Gastroesophageal sphincter (tissue), 4 donors: Measurements from ENCODE around the gene SMIM33. TPM values are rescaled to one million over a fixed set of nuclear protein-coding genes. Genes with fewer than 3 reads are reported as not detected.
"Not testable (repeated sequence)": the region's sequence is repeated elsewhere in the genome, so short reads cannot be mapped to it uniquely, and the experiment has no call there.

ENCODE experiments used
- ATAC-seq: fragments of 150-250 bp; one replicate; pipeline ENCODE4 v1.9.1; 2016; ENCODE audit warnings: mild to moderate bottlenecking, moderate library complexity
- H3K27ac ChIP-seq, 4 donors: fragments of 200-600 bp; sonication (generic) in 3 of 4; 1 replicate in 3 of 4; 2 replicates in 1 of 4; pipeline ENCODE4 v1.5.1; 2016 to 2019
- H3K27me3 ChIP-seq: fragments of 200-600 bp; sonication (generic); one replicate; pipeline ENCODE4 v1.5.1; 2019
- H3K36me3 ChIP-seq, 2 donors: fragments of 200-600 bp; sonication (generic); one replicate each; pipeline ENCODE4 v1.5.1; 2019; ENCODE audit warnings: control low read depth in 1 of 2
- H3K4me1 ChIP-seq, 3 donors: fragments of 200-600 bp; sonication (generic); 1 replicate in 2 of 3; 2 replicates in 1 of 3; pipeline ENCODE4 v1.5.1; 2016 to 2019; ENCODE audit warnings: control low read depth in 2 of 3
- H3K4me3 ChIP-seq, 2 donors: fragments of 200-600 bp; sonication (generic); one replicate each; pipeline ENCODE4 v1.5.1; 2019; ENCODE audit warnings: mild to moderate bottlenecking in 1 of 2, moderate library complexity in 1 of 2
- H3K9me3 ChIP-seq, 3 donors: fragments of 200-600 bp; sonication (generic); one replicate each; pipeline ENCODE4 v1.5.1; 2017 to 2019; ENCODE audit warnings: control low read depth in 2 of 3
- CTCF ChIP-seq, 4 experiments: fragments of 200-600 bp in 2 of 4; fragments of 450-650 bp in 2 of 4; sonication (generic) in 1 of 4; IDR thresholded peaks; one replicate each; pipeline ENCODE4 v1.5.1; 2017 to 2019; ENCODE audit warnings: antibody characterized with exemption in 4 of 4, mild to moderate bottlenecking in 2 of 4, moderate library complexity in 2 of 4
- EP300 ChIP-seq: sonication (generic); formaldehyde crosslinking; IDR thresholded peaks from one replicate; pipeline ENCODE4 v1.6.1; 2017; ENCODE audit warnings: antibody characterized with exemption, mild to moderate bottlenecking
- POLR2A ChIP-seq, 2 donors: fragments of 450-650 bp; IDR thresholded peaks; one replicate each; pipeline ENCODE4 v1.6.1; 2017; ENCODE audit warnings: antibody characterized with exemption in 2 of 2, mild to moderate bottlenecking in 2 of 2, moderate library complexity in 1 of 2
- POLR2AphosphoS5 ChIP-seq: sonication (generic); formaldehyde crosslinking; IDR thresholded peaks from one replicate; pipeline ENCODE4 v1.6.1; 2017; ENCODE audit warnings: antibody characterized with exemption
- WGBS, 2 donors: methylation state at CpG; one replicate each; pipeline ENCODE4 v1.1.5; 2018; ENCODE audit warnings: low coverage in 1 of 2; 5-methylcytosine and 5-hydroxymethylcytosine counted together
- total RNA-seq, 4 donors: library from RNA; depleted of rRNA; stranded (reverse); fragments of >200 nt; gene quantifications; one replicate each; pipeline ENCODE4 v1.1.0, GENCODE V29; 2016

SMIM33 gene
- total RNA-seq, 4 donors from 2014 or later = not detected

GRCh38 chr5:139431706-139432105, 39.1 kb upstream of the SMIM33 start:
- 64 to 100% methylated on average over 1 of the region's 1 CpG for WGBS, 2 donors
- H3K36me3 ChIP-seq = peaks cover 0 to 85% of the 10 kb centered on the region in 2 donors
- TF ChIP-seq CTCF (IDR thresholded peaks at IDR 0.05) (no peak), POLR2A (IDR thresholded peaks at IDR 0.05) (no peak), EP300 (no peak)

DNA sequence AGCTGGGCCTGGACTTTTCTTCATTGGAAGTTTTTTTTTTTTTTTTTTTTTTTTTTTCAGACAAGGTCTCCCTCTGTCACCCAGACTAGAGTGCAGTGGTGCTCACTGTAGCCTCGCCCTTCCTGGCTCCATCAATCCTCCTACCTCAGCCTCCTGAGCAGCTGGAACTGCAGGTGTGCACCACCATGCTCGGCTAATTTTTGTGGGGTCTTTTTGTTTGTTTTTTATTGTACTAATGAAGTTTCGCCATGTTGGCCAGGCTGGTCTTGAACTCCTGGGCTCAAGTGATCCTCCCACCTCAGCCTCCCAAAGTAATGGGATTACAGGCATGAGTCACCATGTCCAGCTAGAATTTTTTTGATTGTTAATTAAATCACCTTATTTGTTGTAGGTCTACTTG, 35.1 kb upstream of the SMIM33 start:
- H3K27me3 ChIP-seq = no peaks in the 10 kb centered on the region
- WGBS, 2 donors = 93 to 94% methylated on average over 2 to 3 of the region's 3 CpGs
- H3K4me3 ChIP-seq = no peak overlapping the region
- H3K4me1 ChIP-seq = peaks cover 0 to 20% (median 4%) of the 10 kb centered on the region in 3 donors
- no peak for ATAC-seq
- TF ChIP-seq POLR2A (IDR thresholded peaks at IDR 0.05) = no peak
- no peak for TF ChIP-seq POLR2AphosphoS5
- no peak for TF ChIP-seq CTCF (IDR thresholded peaks at IDR 0.05)
- TF ChIP-seq EP300 = no peak
- peaks cover 0 to 59% of the 10 kb centered on the region in 2 donors for H3K36me3 ChIP-seq
- no peak overlapping the region for H3K27ac ChIP-seq
- H3K9me3 ChIP-seq = no peaks in the 10 kb centered on the region

More at GRCh38 chr5:139431706-139432105, 39.1 kb upstream of the SMIM33 start:
- ATAC-seq = no peak
- no peak overlapping the region for H3K4me3 ChIP-seq
- no peaks in the 10 kb centered on the region for H3K9me3 ChIP-seq
- no peaks in the 10 kb centered on the region for H3K27me3 ChIP-seq
- H3K4me1 ChIP-seq = no peaks in the 10 kb centered on the region
- no peak overlapping the region for H3K27ac ChIP-seq

- Histone ChIP-seq H3K27me3 (no peaks in the 10 kb centered on the region), H3K4me1 (peaks cover 0 to 20% (median 4%) of the 10 kb centered on the region in 3 donors), H3K9me3 (no peaks in the 10 kb centered on the region), H3K27ac (peak overlapping the region; percentile 92 to 98 (median 94)), H3K36me3 (peaks cover 0 to 33% of the 10 kb centered on the region in 2 donors), H3K4me3 (peak overlapping the region; percentile 89 to 93)
- 0 to 16% methylated on average over 1 to 8 of the region's 8 CpGs for WGBS, 2 donors
- no peak for ATAC-seq
- TF ChIP-seq EP300 (no peak), CTCF (IDR thresholded peaks at IDR 0.05) (no peak), POLR2A (IDR thresholded peaks at IDR 0.05) (no peak), POLR2AphosphoS5 (no peak)
Measured at GRCh38 chr5:139438707-139439012, 32.1 kb upstream of the SMIM33 start.

GRCh38 chr5:139439013-139439903, 31.5 kb upstream of the SMIM33 start, which contains the start of gene DNAJC18:
Gene DNAJC18 (minus strand): TSS chr5:139439525. CDS start chr5:139439445, 80 bp downstream.
- peak within 1 kb of the TSS; percentile 89 to 93 for H3K4me3 ChIP-seq
- peak within 1 kb of the TSS; percentile 92 to 98 (median 94) for H3K27ac ChIP-seq
- no peaks in the 10 kb centered on the region for H3K9me3 ChIP-seq
- peaks cover 0 to 27% of the 10 kb centered on the region in 2 donors for H3K36me3 ChIP-seq
- 0% methylated on average over 1 to 8 of the region's 49 CpGs for WGBS, 2 donors
- peak; percentile 60 for TF ChIP-seq POLR2AphosphoS5
- TF ChIP-seq CTCF (IDR thresholded peaks at IDR 0.05) = peak in 1 of 4 experiments; percentile 18
- TF ChIP-seq EP300 = no peak
- TF ChIP-seq POLR2A (IDR thresholded peaks at IDR 0.05) = peak; percentile 16 to 32
- peaks cover 0 to 20% (median 4%) of the 10 kb centered on the region in 3 donors for H3K4me1 ChIP-seq
- ATAC-seq = peak; percentile 99
- no peaks in the 10 kb centered on the region for H3K27me3 ChIP-seq

GRCh38 chr5:139440416-139440815, 30.4 kb upstream of the SMIM33 start:
- peaks cover 0 to 16% of the 10 kb centered on the region in 2 donors for H3K36me3 ChIP-seq
- H3K9me3 ChIP-seq, H3K4me3 ChIP-seq, H3K27me3 ChIP-seq, ATAC-seq: not testable (repeated sequence)
- H3K27ac ChIP-seq = peak overlapping the region in 2 of 4 donors; percentile 93 to 98
- peaks cover 0 to 20% (median 4%) of the 10 kb centered on the region in 3 donors for H3K4me1 ChIP-seq
- WGBS, 2 donors = 93 to 100% methylated on average over 2 to 9 of the region's 17 CpGs
